ENCODE results near the gene MYF5.

MYF5 gene

GRCh38 chr12:80756875-80757274 is 40.2 kb downstream of the MYF5 start:
- in situ Hi-C loops (cut with MboI; ENCODE audit: low sequenced_read_pairs): no loop called here

DNA sequence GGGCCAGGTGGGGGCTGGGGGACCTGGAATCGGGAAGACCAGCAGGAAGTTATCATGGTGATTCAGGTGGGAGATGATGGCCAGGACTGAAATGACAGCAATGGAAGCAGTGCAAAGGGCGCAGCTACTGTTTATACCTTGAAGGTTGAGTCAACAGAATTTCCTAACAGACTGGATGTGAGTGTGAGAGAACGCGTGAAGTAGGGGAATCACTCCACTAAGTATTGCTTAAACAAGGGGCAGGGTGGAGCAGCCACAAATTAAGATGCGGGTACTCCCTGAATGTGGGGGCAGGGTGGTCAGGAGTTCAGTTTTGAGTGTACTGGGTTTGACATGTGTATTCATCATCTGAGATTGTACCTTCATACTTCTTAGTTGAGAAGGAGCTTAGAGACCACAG is 45.1 kb downstream of the MYF5 start:
- in situ Hi-C loops (cut with MboI; ENCODE audit: low sequenced_read_pairs): no loop called here

GRCh38 chr12:80763874-80764273 is 47.2 kb downstream of the MYF5 start:
- in situ Hi-C loops (cut with MboI; ENCODE audit: low sequenced_read_pairs): no loop called here

- in situ Hi-C loops (cut with MboI; ENCODE audit: low sequenced_read_pairs): no loop called here
Observed at GRCh38 chr12:80766210-80766609, 49.5 kb downstream of the MYF5 start.

DNA sequence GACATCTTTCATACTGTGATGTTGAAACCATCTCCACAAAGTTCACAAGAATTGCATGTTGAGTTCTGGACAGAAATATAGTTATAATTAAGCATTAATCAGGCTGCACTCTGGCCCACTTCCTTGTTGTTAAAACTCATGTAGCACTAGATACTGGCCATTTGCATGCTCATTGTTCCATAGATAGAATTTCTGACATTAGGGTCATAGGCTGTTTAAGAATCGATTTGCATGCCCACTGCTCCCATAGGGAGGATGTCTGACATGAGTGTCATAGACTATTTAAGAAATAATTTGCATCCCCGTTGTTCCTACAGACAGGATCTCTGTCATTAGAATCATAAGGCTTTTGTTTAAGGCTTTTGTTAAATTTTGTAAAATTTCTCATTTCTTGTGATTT is 50.2 kb downstream of the MYF5 start:
- in situ Hi-C loops (cut with MboI; ENCODE audit: low sequenced_read_pairs): no loop called here

Data from HL-60/S4 treated with retinoic acid at 250 ng/mL for 4 days and 3 days (cell line).